GM23338 (cell line): ENCODE measurements around the gene ANKRD11. TPM values are rescaled to one million over a fixed set of nuclear protein-coding genes. Genes with fewer than 3 reads are reported as not detected.

ENCODE experiments used
- ATAC-seq: fragments of 200-7000 bp; cut with Tn5 transposase; 3 replicates; pipeline ENCODE4 v1.9.1; 2020
- DNase-seq: peaks from one replicate; pipeline ENCODE4 v3.0.0-alpha.2; 2015; ENCODE audit warnings: low spot score
- H2AFZ ChIP-seq: fragments of 200-600 bp; sonication (generic); 2 replicates; pipeline ENCODE4 v1.8.0; 2016; ENCODE audit warnings: antibody characterized with exemption, mild to moderate bottlenecking, moderate library complexity
- H3F3A ChIP-seq: fragments of 200-600 bp; sonication (generic); replicated peaks from 2 replicates; pipeline ENCODE4 v1.8.0; 2017; ENCODE audit warnings: antibody characterized with exemption, mixed run types, low read depth
- H3K27ac ChIP-seq: fragments of 200-600 bp; sonication (generic); 2 replicates; pipeline ENCODE4 v1.6.1; 2016; ENCODE audit warnings: low read depth
- H3K27me3 ChIP-seq: fragments of 200-600 bp; sonication (generic); 2 replicates; pipeline ENCODE4 v1.8.0; 2016; ENCODE audit warnings: mild to moderate bottlenecking, mixed run types, moderate library complexity; ENCODE audit not compliant: insufficient read depth
- H3K36me3 ChIP-seq: fragments of 200-600 bp; sonication (generic); 2 replicates; pipeline ENCODE4 v1.8.0; 2016; ENCODE audit warnings: mild to moderate bottlenecking; ENCODE audit not compliant: insufficient read depth
- H3K4me1 ChIP-seq: fragments of 200-600 bp; sonication (generic); 2 replicates; pipeline ENCODE4 v1.8.0; 2016; ENCODE audit warnings: mild to moderate bottlenecking, moderate library complexity; ENCODE audit not compliant: insufficient read depth
- H3K4me2 ChIP-seq: fragments of 200-600 bp; sonication (generic); 2 replicates; pipeline ENCODE4 v1.7.1; 2017; ENCODE audit warnings: mixed run types
- H3K4me3 ChIP-seq: fragments of 200-600 bp; sonication (generic); 2 replicates; pipeline ENCODE4 v1.6.1; 2016; ENCODE audit warnings: mixed run types
- H3K79me2 ChIP-seq: fragments of 200-600 bp; sonication (generic); replicated peaks from 2 replicates; pipeline ENCODE4 v1.8.0; 2017; ENCODE audit warnings: mild to moderate bottlenecking; ENCODE audit not compliant: insufficient read depth
- H3K9me2 ChIP-seq: fragments of 200-600 bp; sonication (generic); 2 replicates; pipeline ENCODE4 v1.8.0; 2017; ENCODE audit not compliant: insufficient read depth
- H4K20me1 ChIP-seq: fragments of 200-600 bp; sonication (generic); replicated peaks from 2 replicates; pipeline ENCODE4 v1.8.0; 2017; ENCODE audit warnings: mild to moderate bottlenecking; ENCODE audit not compliant: insufficient read depth
- H3K27ac Mint-ChIP-seq: 2 replicates; pipeline ENCODE4 v1.8.0; 2020; ENCODE audit warnings: inconsistent platforms, mild to moderate bottlenecking, moderate library complexity, mixed read lengths
- H3K27me3 Mint-ChIP-seq: 3 replicates; pipeline ENCODE4 v1.8.0; 2022; ENCODE audit warnings: low read depth, mild to moderate bottlenecking, moderate library complexity, mixed read lengths, inconsistent platforms; ENCODE audit not compliant: insufficient read depth, poor library complexity
- H3K36me3 Mint-ChIP-seq: 3 replicates; pipeline ENCODE4 v1.8.0; 2021; ENCODE audit warnings: low read depth, mild to moderate bottlenecking, inconsistent platforms, moderate library complexity, mixed read lengths
- H3K4me1 Mint-ChIP-seq: 3 replicates; pipeline ENCODE4 v1.8.0; 2020; ENCODE audit warnings: mild to moderate bottlenecking, inconsistent platforms, mixed read lengths
- H3K4me3 Mint-ChIP-seq: 3 replicates; pipeline ENCODE4 v1.8.0; 2021; ENCODE audit warnings: moderate library complexity, mild to moderate bottlenecking, inconsistent platforms, mixed read lengths
- H3K9me3 Mint-ChIP-seq: 3 replicates; pipeline ENCODE4 v1.8.0; 2020; ENCODE audit warnings: moderate library complexity, mild to moderate bottlenecking, inconsistent platforms, mixed read lengths
- CREB1 ChIP-seq: fragments of 250-450 bp; sonication (Bioruptor Pico); IDR thresholded peaks from 2 replicates; pipeline ENCODE4 v1.5.0; 2020; ENCODE audit warnings: low read depth, mild to moderate bottlenecking, moderate library complexity
- ETS1 ChIP-seq: IDR thresholded peaks from 2 replicates; pipeline ENCODE4 v1.6.1; 2016; ENCODE audit warnings: antibody characterized with exemption
- EZH2 ChIP-seq: fragments of 200-600 bp; sonication (generic); IDR thresholded peaks from one replicate; pipeline ENCODE4 v1.8.0; 2017; ENCODE audit warnings: antibody characterized with exemption, mild to moderate bottlenecking, low read depth; ENCODE audit not compliant: unreplicated experiment
- EZH2phosphoT487 ChIP-seq: fragments of 200-600 bp; sonication (generic); IDR thresholded peaks from one replicate; pipeline ENCODE4 v1.8.1; 2018; ENCODE audit warnings: antibody characterized with exemption; ENCODE audit not compliant: unreplicated experiment
- JUNB ChIP-seq: IDR thresholded peaks from one replicate; pipeline ENCODE4 v1.6.1; 2016; ENCODE audit warnings: antibody characterized with exemption; ENCODE audit not compliant: unreplicated experiment
- NANOG ChIP-seq: IDR thresholded peaks from 2 replicates; pipeline ENCODE4 v1.6.1; 2016; ENCODE audit warnings: antibody characterized with exemption, borderline replicate concordance
- POLR2AphosphoS5 ChIP-seq: IDR thresholded peaks from 2 replicates; pipeline ENCODE4 v1.6.1; 2016; ENCODE audit warnings: antibody characterized with exemption, low read depth
- REST ChIP-seq: IDR thresholded peaks from one replicate; pipeline ENCODE4 v1.6.1; 2018; ENCODE audit warnings: antibody characterized with exemption; ENCODE audit not compliant: unreplicated experiment
- ZNF114 ChIP-seq: fragments of 250-450 bp; sonication (Bioruptor Pico); IDR thresholded peaks from 2 replicates; pipeline ENCODE4 v1.5.0; 2020; ENCODE audit warnings: mild to moderate bottlenecking, moderate library complexity
- polyA plus RNA-seq: library from polyadenylated mRNA; unstranded; fragments of >200 nt; fragmentation: Nextera tagmentation; extraction: Ambion mirVana; gene quantifications from 2 replicates; pipeline ENCODE4 v1.2.1, GENCODE V29; 2016
- total RNA-seq: library from RNA; depleted of rRNA; stranded (reverse); fragments of >200 nt; shearing (Covaris generic); gene quantifications from 2 replicates; pipeline ENCODE4 v1.2.3, GENCODE V29; 2014

Gene ANKRD11
- total and polyA plus RNA-seq, 2 experiments from 2014 or later, result 130 to 159 TPM

DNA sequence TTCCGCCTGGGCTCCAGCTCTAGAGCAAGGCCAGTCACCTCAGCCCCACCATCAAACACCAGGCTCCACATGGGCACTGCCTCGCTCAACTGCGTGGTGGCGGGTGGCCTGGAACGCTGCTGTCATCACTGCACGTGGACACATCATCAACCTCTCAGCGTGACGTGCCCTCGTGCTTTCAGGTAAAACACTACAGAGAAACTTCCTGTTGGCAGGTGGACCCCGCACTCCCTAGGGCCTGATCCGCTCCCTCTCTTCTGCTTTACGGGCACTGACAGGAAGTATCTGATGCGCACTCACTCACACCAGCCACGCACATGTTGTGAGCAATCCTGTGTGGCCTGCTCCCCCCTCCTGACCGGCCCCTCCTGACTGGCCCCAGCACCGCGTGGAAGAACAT, 87.4 kb downstream of the ANKRD11 start (continued):
- no peak for TF ChIP-seq REST

- ATAC-seq, result no peak
- Histone ChIP-seq H3K27ac (peak overlapping the region; percentile 84), H3K4me1 (peaks cover 54% of the 10 kb centered on the region), H3K27me3 (no peaks in the 10 kb centered on the region), H2AFZ (no peak overlapping the region), H3K4me2 (peak overlapping the region; percentile 57), H3K9me2 (no peaks in the 10 kb centered on the region), H3K79me2 (peaks cover 89% of the 10 kb centered on the region), H3F3A (peaks cover 4% of the 10 kb centered on the region; the same call in 1 of the 2 replicates), H4K20me1 (peaks cover 77% of the 10 kb centered on the region), H3K36me3 (no peaks in the 10 kb centered on the region), H3K4me3 (no peak overlapping the region)
- Mint-ChIP-seq H3K9me3 (no peaks in the 10 kb centered on the region), H3K36me3 (peaks cover 13% of the 10 kb centered on the region), H3K4me3 (peak overlapping the region; percentile 2; the same call in 1 of the 3 replicates), H3K27ac (0 out of 2 replicates have a peak overlapping the region, but pooled peaks have one; percentile 24), H3K4me1 (peaks cover 68% of the 10 kb centered on the region), H3K27me3 (peaks cover 11% of the 10 kb centered on the region)
- no peak for DNase-seq
- no peak for TF ChIP-seq POLR2AphosphoS5
- no peak for TF ChIP-seq NANOG
These were observed 88.5 kb downstream of the ANKRD11 start for GRCh38 chr16:89401641-89402445.

DNA sequence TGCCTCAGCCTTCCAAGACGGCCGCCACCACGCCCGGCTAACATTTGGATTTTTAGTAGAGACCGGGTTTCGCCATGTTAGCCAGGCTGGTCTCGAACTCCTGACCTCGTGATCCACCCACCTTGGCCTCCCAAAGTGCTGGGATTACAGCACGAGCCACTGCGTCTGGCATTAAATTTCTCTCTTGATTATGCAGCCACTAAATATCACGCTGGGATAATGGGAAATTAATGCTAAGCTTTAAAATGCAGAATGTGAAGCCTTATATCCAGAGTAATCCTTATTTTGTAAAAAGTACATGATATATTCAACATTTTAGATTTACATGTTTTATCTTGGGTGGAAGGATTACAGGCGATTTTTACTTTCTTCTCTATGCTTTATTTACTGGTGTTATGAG, 89.2 kb downstream of the ANKRD11 start:
- no peak overlapping the region for H2AFZ ChIP-seq
- peaks cover 77% of the 10 kb centered on the region for H4K20me1 ChIP-seq
- H3K36me3 Mint-ChIP-seq, result peaks cover 14% of the 10 kb centered on the region
- peaks cover 9% of the 10 kb centered on the region for H3K27me3 Mint-ChIP-seq
- H3K27ac ChIP-seq, result peak overlapping the region; percentile 84
- peak overlapping the region; percentile 57; the same call in 1 of the 2 replicates for H3K4me2 ChIP-seq
- H3K9me2 ChIP-seq, result no peaks in the 10 kb centered on the region
- H3K4me1 Mint-ChIP-seq, result peaks cover 67% of the 10 kb centered on the region
- H3K36me3 ChIP-seq, result no peaks in the 10 kb centered on the region
- peaks cover 52% of the 10 kb centered on the region for H3K4me1 ChIP-seq
- no peak overlapping the region for H3K4me3 ChIP-seq
- peaks cover 4% of the 10 kb centered on the region; the same call in 1 of the 2 replicates for H3F3A ChIP-seq
- H3K79me2 ChIP-seq, result peaks cover 89% of the 10 kb centered on the region
- H3K27me3 ChIP-seq, result no peaks in the 10 kb centered on the region
- H3K9me3 Mint-ChIP-seq, result no peaks in the 10 kb centered on the region
- H3K27ac Mint-ChIP-seq, result 0 out of 2 replicates have a peak overlapping the region, but pooled peaks have one; percentile 24
- DNase-seq, result no peak
- peak overlapping the region; percentile 2; the same call in 1 of the 3 replicates for H3K4me3 Mint-ChIP-seq
- TF ChIP-seq REST (no peak), ETS1 (no peak), EZH2phosphoT487 (no peak), POLR2AphosphoS5 (no peak), NANOG (no peak), JUNB (no peak), EZH2 (no peak), ZNF114 (no peak), CREB1 (no peak)
- no peak for ATAC-seq
